Activated naive CD8-positive, alpha-beta T cell treated with anti-CD3 and anti-CD28 coated beads, Interleukin-2, amount 50 U/mL, for 16 hours (primary cell): ENCODE data around the gene KAT14.
"Not testable (repeated sequence)": the region's sequence is repeated elsewhere in the genome, so short reads cannot be mapped to it uniquely, and the experiment has no call there.

Experiments used
- DNase-seq: peaks from one replicate; pipeline ENCODE4 v3.0.0-alpha.2; 2020; ENCODE audit warnings: low read depth, low spot score

Gene KAT14

GRCh38 chr20:18164356-18164755 lies 26.7 kb downstream of the KAT14 start:
- no peak for DNase-seq

- DNase-seq: no peak
Measured at GRCh38 chr20:18165553-18165952, 27.9 kb downstream of the KAT14 start.

GRCh38 chr20:18166241-18166881 lies 28.7 kb downstream of the KAT14 start:
- no peak for DNase-seq

- DNase-seq: no peak
Measured at GRCh38 chr20:18166950-18167349, 29.3 kb downstream of the KAT14 start.

GRCh38 chr20:18172379-18172778 lies 34.7 kb downstream of the KAT14 start:
- DNase-seq: no peak

- DNase-seq: no peak
Measured at GRCh38 chr20:18174906-18175683, 37.4 kb downstream of the KAT14 start.

GRCh38 chr20:18176318-18176785 lies 38.7 kb downstream of the KAT14 start:
- DNase-seq: no peak

- DNase-seq: not testable (repeated sequence)
Measured at GRCh38 chr20:18180366-18180765, 42.7 kb downstream of the KAT14 start.

GRCh38 chr20:18180815-18181214 lies 43.2 kb downstream of the KAT14 start:
- DNase-seq: no peak

- no peak for DNase-seq
Measured at GRCh38 chr20:18187020-18187419, 49.4 kb downstream of the KAT14 start.

- no peak for DNase-seq
Measured at GRCh38 chr20:18188434-18188833, 50.8 kb downstream of the KAT14 start.

GRCh38 chr20:18190338-18191233 lies 52.9 kb downstream of the KAT14 start:
- DNase-seq: no peak

- no peak for DNase-seq
Measured at GRCh38 chr20:18191306-18191705, 53.6 kb downstream of the KAT14 start.

- DNase-seq: not testable (repeated sequence)
Measured at GRCh38 chr20:18194461-18194860, 56.8 kb downstream of the KAT14 start.

GRCh38 chr20:18195931-18196330 lies 58.3 kb downstream of the KAT14 start:
- DNase-seq: no peak

GRCh38 chr20:18197382-18198070 lies 59.9 kb downstream of the KAT14 start:
- DNase-seq: no peak

GRCh38 chr20:18202966-18203365 lies 65.3 kb downstream of the KAT14 start:
- DNase-seq: no peak

GRCh38 chr20:18203700-18204099 lies 66.0 kb downstream of the KAT14 start:
- DNase-seq: not testable (repeated sequence)

GRCh38 chr20:18213002-18213401 lies 75.3 kb downstream of the KAT14 start:
- DNase-seq: no peak

- no peak for DNase-seq
Measured at GRCh38 chr20:18215566-18215965, 77.9 kb downstream of the KAT14 start.

GRCh38 chr20:18218280-18218679 lies 80.6 kb downstream of the KAT14 start:
- DNase-seq: no peak
